Measurements from ENCODE around the gene OPA1. TPM values are rescaled to one million over a fixed set of nuclear protein-coding genes. Genes with fewer than 3 reads are reported as not detected.

The OPA1 gene
- total RNA-seq: 61.5 TPM
- 10 to 100 TPM; 30.5 to 42.4 (median 37.5) TPM for polyA plus RNA-seq (ENCODE audit: insufficient read depth in 1 of 8, insufficient read length in 8 of 8, low replicate concordance in 1 of 8)
- long read RNA-seq, donor 1, full-length matches to known transcripts: 2 of 2 reads
- long read RNA-seq, donor 1, partial matches to known transcripts: 0 of 2 reads
- long read RNA-seq, donor 1, other reads (novel, unspliced or antisense): 0 of 2 reads
- long read RNA-seq, donor 2, full-length matches to known transcripts: 1 of 1 reads
- long read RNA-seq, donor 2, partial matches to known transcripts: 0 of 1 reads
- long read RNA-seq, donor 2, other reads (novel, unspliced or antisense): 0 of 1 reads
- long read RNA-seq, donor 3, full-length matches to known transcripts: 4 of 4 reads
- long read RNA-seq, donor 3, partial matches to known transcripts: 0 of 4 reads
- long read RNA-seq, donor 3, other reads (novel, unspliced or antisense): 0 of 4 reads
- long read RNA-seq, donor 4, full-length matches to known transcripts: 1 of 1 reads
- long read RNA-seq, donor 4, partial matches to known transcripts: 0 of 1 reads
- long read RNA-seq, donor 4, other reads (novel, unspliced or antisense): 0 of 1 reads
- long read RNA-seq, donor 5, full-length matches to known transcripts: 10 of 15 reads
- long read RNA-seq, donor 5, partial matches to known transcripts: 5 of 15 reads
- long read RNA-seq, donor 5, other reads (novel, unspliced or antisense): 0 of 15 reads
- long read RNA-seq, donor 6, full-length matches to known transcripts: 8 of 8 reads
- long read RNA-seq, donor 6, partial matches to known transcripts: 0 of 8 reads
- long read RNA-seq, donor 6, other reads (novel, unspliced or antisense): 0 of 8 reads
- long read RNA-seq, donor 7, full-length matches to known transcripts: 5 of 5 reads
- long read RNA-seq, donor 7, partial matches to known transcripts: 0 of 5 reads
- long read RNA-seq, donor 7, other reads (novel, unspliced or antisense): 0 of 5 reads
- long read RNA-seq, donor 8: 0 reads
- long read RNA-seq, donor 9, full-length matches to known transcripts: 2 of 2 reads
- long read RNA-seq, donor 9, partial matches to known transcripts: 0 of 2 reads
- long read RNA-seq, donor 9, other reads (novel, unspliced or antisense): 0 of 2 reads
- long read RNA-seq, donor 10, full-length matches to known transcripts: 3 of 3 reads
- long read RNA-seq, donor 10, partial matches to known transcripts: 0 of 3 reads
- long read RNA-seq, donor 10, other reads (novel, unspliced or antisense): 0 of 3 reads
- long read RNA-seq, donor 11, full-length matches to known transcripts: 3 of 3 reads
- long read RNA-seq, donor 11, partial matches to known transcripts: 0 of 3 reads
- long read RNA-seq, donor 11, other reads (novel, unspliced or antisense): 0 of 3 reads

- H3K4me1 ChIP-seq (ENCODE audit: control insufficient read depth, insufficient read depth, low read length): peaks cover 10% of the 10 kb centered on the region
- H3K4me3 ChIP-seq (ENCODE audit: low read length): peak within 1 kb of the TSS; percentile 91
- DNase-seq: peak; percentile 100
- H3K9me3 ChIP-seq (replicated peaks; ENCODE audit: control insufficient read depth, low read depth, low read length): no peaks in the 10 kb centered on the region
- H3K27me3 ChIP-seq (ENCODE audit: control insufficient read depth, insufficient read depth, low read length): no peaks in the 10 kb centered on the region
- under 1% methylated on average over 54 of the region's 55 CpGs for WGBS (ENCODE audit: insufficient coverage)
- peak within 1 kb of the TSS; percentile 83 for H3K27ac ChIP-seq (ENCODE audit: low read length)
- peaks cover 2% of the 10 kb centered on the region for H3K36me3 ChIP-seq (ENCODE audit: control insufficient read depth, insufficient read depth, low read length)
Measured at GRCh38 chr3:193592841-193593667, at the start of gene OPA1. Gene OPA1 (plus strand): TSS chr3:193593208. CDS start chr3:193593378, 170 bp downstream.

- WGBS (ENCODE audit: insufficient coverage): no CpG with 5 or more reads among the region's 1 CpG
- Histone ChIP-seq H3K4me1 (ENCODE audit: control insufficient read depth, insufficient read depth, low read length) (no peaks in the 10 kb centered on the region), H3K36me3 (ENCODE audit: control insufficient read depth, insufficient read depth, low read length) (no peaks in the 10 kb centered on the region), H3K4me3 (ENCODE audit: low read length) (no peak overlapping the region), H3K27ac (ENCODE audit: low read length) (no peak overlapping the region), H3K27me3 (ENCODE audit: control insufficient read depth, insufficient read depth, low read length) (no peaks in the 10 kb centered on the region), H3K9me3 (replicated peaks; ENCODE audit: control insufficient read depth, low read depth, low read length) (peaks cover 4% of the 10 kb centered on the region)
- no peak for DNase-seq
Measured at GRCh38 chr3:193544289-193544688, 48.7 kb upstream of the OPA1 start.

- H3K27ac ChIP-seq (ENCODE audit: low read length): no peak overlapping the region
- no peaks in the 10 kb centered on the region for H3K27me3 ChIP-seq (ENCODE audit: control insufficient read depth, insufficient read depth, low read length)
- H3K9me3 ChIP-seq (replicated peaks; ENCODE audit: control insufficient read depth, low read depth, low read length): peaks cover 4% of the 10 kb centered on the region
- H3K4me3 ChIP-seq (ENCODE audit: low read length): no peak overlapping the region
- WGBS (ENCODE audit: insufficient coverage): 100% methylated on average over 1 of the region's 1 CpG
- H3K36me3 ChIP-seq (ENCODE audit: control insufficient read depth, insufficient read depth, low read length): no peaks in the 10 kb centered on the region
- no peak for DNase-seq
- no peaks in the 10 kb centered on the region for H3K4me1 ChIP-seq (ENCODE audit: control insufficient read depth, insufficient read depth, low read length)
Measured at GRCh38 chr3:193545304-193545703, 47.7 kb upstream of the OPA1 start.

GRCh38 chr3:193546129-193546528 is 46.9 kb upstream of the OPA1 start:
- no peak for DNase-seq
- Histone ChIP-seq H3K9me3 (replicated peaks; ENCODE audit: control insufficient read depth, low read depth, low read length) (peaks cover 4% of the 10 kb centered on the region), H3K4me1 (ENCODE audit: control insufficient read depth, insufficient read depth, low read length) (no peaks in the 10 kb centered on the region), H3K27me3 (ENCODE audit: control insufficient read depth, insufficient read depth, low read length) (no peaks in the 10 kb centered on the region), H3K36me3 (ENCODE audit: control insufficient read depth, insufficient read depth, low read length) (no peaks in the 10 kb centered on the region), H3K27ac (ENCODE audit: low read length) (no peak overlapping the region), H3K4me3 (ENCODE audit: low read length) (no peak overlapping the region)

- no peak overlapping the region for H3K4me3 ChIP-seq (ENCODE audit: low read length)
- H3K36me3 ChIP-seq (ENCODE audit: control insufficient read depth, insufficient read depth, low read length): no peaks in the 10 kb centered on the region
- no peaks in the 10 kb centered on the region for H3K4me1 ChIP-seq (ENCODE audit: control insufficient read depth, insufficient read depth, low read length)
- H3K27ac ChIP-seq (ENCODE audit: low read length): no peak overlapping the region
- H3K9me3 ChIP-seq (replicated peaks; ENCODE audit: control insufficient read depth, low read depth, low read length): peaks cover 4% of the 10 kb centered on the region
- DNase-seq: no peak
- 59% methylated on average over 3 of the region's 4 CpGs for WGBS (ENCODE audit: insufficient coverage)
- H3K27me3 ChIP-seq (ENCODE audit: control insufficient read depth, insufficient read depth, low read length): no peaks in the 10 kb centered on the region
Measured at GRCh38 chr3:193548406-193548805, 44.6 kb upstream of the OPA1 start.

- no peaks in the 10 kb centered on the region for H3K9me3 ChIP-seq (replicated peaks; ENCODE audit: control insufficient read depth, low read depth, low read length)
- no peaks in the 10 kb centered on the region for H3K4me1 ChIP-seq (ENCODE audit: control insufficient read depth, insufficient read depth, low read length)
- no peak overlapping the region for H3K27ac ChIP-seq (ENCODE audit: low read length)
- DNase-seq: no peak
- no peaks in the 10 kb centered on the region for H3K36me3 ChIP-seq (ENCODE audit: control insufficient read depth, insufficient read depth, low read length)
- no CpG with 5 or more reads among the region's 1 CpG for WGBS (ENCODE audit: insufficient coverage)
- H3K27me3 ChIP-seq (ENCODE audit: control insufficient read depth, insufficient read depth, low read length): no peaks in the 10 kb centered on the region
- no peak overlapping the region for H3K4me3 ChIP-seq (ENCODE audit: low read length)
Measured at GRCh38 chr3:193552923-193553322, 40.1 kb upstream of the OPA1 start.

GRCh38 chr3:193553586-193553985 is 39.4 kb upstream of the OPA1 start:
- Histone ChIP-seq H3K27me3 (ENCODE audit: control insufficient read depth, insufficient read depth, low read length) (no peaks in the 10 kb centered on the region), H3K4me1 (ENCODE audit: control insufficient read depth, insufficient read depth, low read length) (no peaks in the 10 kb centered on the region), H3K4me3 (ENCODE audit: low read length) (no peak overlapping the region), H3K36me3 (ENCODE audit: control insufficient read depth, insufficient read depth, low read length) (no peaks in the 10 kb centered on the region), H3K27ac (ENCODE audit: low read length) (no peak overlapping the region), H3K9me3 (replicated peaks; ENCODE audit: control insufficient read depth, low read depth, low read length) (no peaks in the 10 kb centered on the region)
- no CpG with 5 or more reads among the region's 1 CpG for WGBS (ENCODE audit: insufficient coverage)
- DNase-seq: no peak

GRCh38 chr3:193554811-193555210 is 38.2 kb upstream of the OPA1 start, which contains the start of gene ATP13A4:
Gene ATP13A4 (minus strand): TSS chr3:193554895. CDS start chr3:193554799, 96 bp downstream.
- no peak within 1 kb of the TSS for H3K27ac ChIP-seq (ENCODE audit: low read length)
- no peaks in the 10 kb centered on the region for H3K4me1 ChIP-seq (ENCODE audit: control insufficient read depth, insufficient read depth, low read length)
- H3K36me3 ChIP-seq (ENCODE audit: control insufficient read depth, insufficient read depth, low read length): no peaks in the 10 kb centered on the region
- 38% methylated on average over 8 of the region's 9 CpGs for WGBS (ENCODE audit: insufficient coverage)
- DNase-seq: no peak
- H3K27me3 ChIP-seq (ENCODE audit: control insufficient read depth, insufficient read depth, low read length): no peaks in the 10 kb centered on the region
- H3K9me3 ChIP-seq (replicated peaks; ENCODE audit: control insufficient read depth, low read depth, low read length): no peaks in the 10 kb centered on the region
- no peak within 1 kb of the TSS for H3K4me3 ChIP-seq (ENCODE audit: low read length)

- DNase-seq: no peak
- no peak overlapping the region for H3K4me3 ChIP-seq (ENCODE audit: low read length)
- H3K36me3 ChIP-seq (ENCODE audit: control insufficient read depth, insufficient read depth, low read length): no peaks in the 10 kb centered on the region
- H3K27ac ChIP-seq (ENCODE audit: low read length): no peak overlapping the region
- no peaks in the 10 kb centered on the region for H3K9me3 ChIP-seq (replicated peaks; ENCODE audit: control insufficient read depth, low read depth, low read length)
- no CpG with 5 or more reads among the region's 2 CpGs for WGBS (ENCODE audit: insufficient coverage)
- no peaks in the 10 kb centered on the region for H3K27me3 ChIP-seq (ENCODE audit: control insufficient read depth, insufficient read depth, low read length)
- H3K4me1 ChIP-seq (ENCODE audit: control insufficient read depth, insufficient read depth, low read length): no peaks in the 10 kb centered on the region
Measured at GRCh38 chr3:193556841-193557240, 36.2 kb upstream of the OPA1 start.

Measured in muscle of leg (tissue), 16 donors.